ENCODE data around the gene RNU2-63P. TPM values are rescaled to one million over a fixed set of nuclear protein-coding genes. Genes with fewer than 3 reads are reported as not detected.

The RNU2-63P gene
- total and polyA plus RNA-seq, 7 donors = not detected

- no peak for TF ChIP-seq CTCF (IDR thresholded peaks at IDR 0.05)
- no peak for TF ChIP-seq POLR2AphosphoS5 (IDR thresholded peaks at IDR 0.05)
- no peak for TF ChIP-seq EP300 (IDR thresholded peaks at IDR 0.05)
- no peak for TF ChIP-seq POLR2A (IDR thresholded peaks at IDR 0.05)
- Histone ChIP-seq H3K36me3 (no peaks in the 10 kb centered on the region), H3K27ac (peak overlapping the region; percentile 96 to 99 (median 98)), H3K27me3 (no peaks in the 10 kb centered on the region), H3K9me3 (no peaks in the 10 kb centered on the region), H3K4me1 (peaks cover 0 to 37% (median 18%) of the 10 kb centered on the region in 4 donors), H3K4me3 (peak overlapping the region; percentile 75 to 95 (median 86))
- intact Hi-C loops (cut with DNase I) = loop anchor here (5.0 kb wide), 1 partner anchor 572 kb away; the partner anchor contains the start of gene EIF2AK3
- WGBS, 2 donors = 5 to 21% methylated on average over 25 of the region's 25 CpGs
- DNase-seq = no peak
Observed at GRCh38 chr2:88054782-88055370, 38.5 kb upstream of the RNU2-63P start.

GRCh38 chr2:88053934-88054781 lies 37.8 kb upstream of the RNU2-63P start:
- peaks cover 0 to 37% (median 18%) of the 10 kb centered on the region in 4 donors for H3K4me1 ChIP-seq

GRCh38 chr2:88053296-88053695 lies 36.9 kb upstream of the RNU2-63P start:
- peak in 3 of 4 donors; percentile 22 to 52 (median 43) for TF ChIP-seq POLR2AphosphoS5 (IDR thresholded peaks at IDR 0.05)
- TF ChIP-seq CTCF (IDR thresholded peaks at IDR 0.05) = no peak
- Histone ChIP-seq H3K36me3 (no peaks in the 10 kb centered on the region), H3K4me3 (peak overlapping the region in 1 of 4 donors; percentile 75), H3K9me3 (no peaks in the 10 kb centered on the region), H3K27me3 (no peaks in the 10 kb centered on the region), H3K4me1 (peaks cover 0 to 37% (median 18%) of the 10 kb centered on the region in 4 donors), H3K27ac (peak overlapping the region in 3 of 4 donors; percentile 96 to 99 (median 98))
- WGBS, 2 donors = 20 to 28% methylated on average over 1 of the region's 1 CpG
- intact Hi-C loops (cut with DNase I) = no loop called here
- DNase-seq = no peak

More at GRCh38 chr2:88053934-88054781, 37.8 kb upstream of the RNU2-63P start:
- H3K36me3 ChIP-seq = no peaks in the 10 kb centered on the region
- peak overlapping the region; percentile 75 to 95 (median 86) for H3K4me3 ChIP-seq
- 14 to 46% methylated on average over 10 of the region's 10 CpGs for WGBS, 2 donors
- H3K9me3 ChIP-seq = no peaks in the 10 kb centered on the region
- TF ChIP-seq POLR2A (IDR thresholded peaks at IDR 0.05) = no peak
- no peak for TF ChIP-seq POLR2AphosphoS5 (IDR thresholded peaks at IDR 0.05)
- TF ChIP-seq CTCF (IDR thresholded peaks at IDR 0.05) = no peak
- no peak for TF ChIP-seq EP300 (IDR thresholded peaks at IDR 0.05)
- intact Hi-C loops (cut with DNase I) = no loop called here
- H3K27me3 ChIP-seq = no peaks in the 10 kb centered on the region
- H3K27ac ChIP-seq = peak overlapping the region; percentile 96 to 99 (median 98)
- no peak for DNase-seq

- Histone ChIP-seq H3K36me3 (no peaks in the 10 kb centered on the region), H3K4me3 (no peak overlapping the region), H3K27ac (peak overlapping the region in 1 of 4 donors; percentile 22), H3K9me3 (no peaks in the 10 kb centered on the region), H3K27me3 (no peaks in the 10 kb centered on the region), H3K4me1 (peaks cover 0 to 37% (median 18%) of the 10 kb centered on the region in 4 donors)
- 83 to 90% methylated on average over 2 of the region's 2 CpGs for WGBS, 2 donors
- DNase-seq = no peak
- intact Hi-C loops (cut with DNase I) = no loop called here
- no peak for TF ChIP-seq EP300 (IDR thresholded peaks at IDR 0.05)
- TF ChIP-seq POLR2AphosphoS5 (IDR thresholded peaks at IDR 0.05) = no peak
- TF ChIP-seq POLR2A (IDR thresholded peaks at IDR 0.05) = no peak
- TF ChIP-seq CTCF (IDR thresholded peaks at IDR 0.05) = no peak
Observed at GRCh38 chr2:88051792-88052191, 35.4 kb upstream of the RNU2-63P start.
